HG03280 (cell line): ENCODE data around the gene TMCC1.
"Not testable (repeated sequence)": the region's sequence is repeated elsewhere in the genome, so short reads cannot be mapped to it uniquely, and the experiment has no call there.

Experiments
- ATAC-seq: cut with Tn5 transposase; IDR thresholded peaks from one replicate; pipeline ENCODE4 v1.9.1; 2021; ENCODE audit warnings: mild to moderate bottlenecking, moderate library complexity; ENCODE audit not compliant: unreplicated experiment

The TMCC1 gene

GRCh38 chr3:129613367-129613740 is 280.2 kb downstream of the TMCC1 start:
- no peak for ATAC-seq

- ATAC-seq = no peak
Measured at GRCh38 chr3:129612534-129613366, 280.8 kb downstream of the TMCC1 start.

GRCh38 chr3:129611812-129612533 is 281.5 kb downstream of the TMCC1 start:
- no peak for ATAC-seq

GRCh38 chr3:129611446-129611800 is 282.1 kb downstream of the TMCC1 start:
- no peak for ATAC-seq

- ATAC-seq = not testable (repeated sequence)
Measured at GRCh38 chr3:129610794-129611445, 282.6 kb downstream of the TMCC1 start.

- ATAC-seq = no peak
Measured at GRCh38 chr3:129610276-129610675, 283.2 kb downstream of the TMCC1 start.

GRCh38 chr3:129609591-129610182 is 283.8 kb downstream of the TMCC1 start:
- ATAC-seq = no peak

- no peak for ATAC-seq
Measured at GRCh38 chr3:129608936-129609590, 284.4 kb downstream of the TMCC1 start.

- no peak for ATAC-seq
Measured at GRCh38 chr3:129608087-129608935, 285.2 kb downstream of the TMCC1 start.

- no peak for ATAC-seq
Measured at GRCh38 chr3:129607391-129608068, 286.0 kb downstream of the TMCC1 start.

- no peak for ATAC-seq
Measured at GRCh38 chr3:129606636-129607390, 286.7 kb downstream of the TMCC1 start, which contains the start of gene PLXND1. Gene PLXND1 (minus strand): TSS chr3:129606676. CDS start chr3:129606639, 37 bp downstream.

- no peak for ATAC-seq
Measured at GRCh38 chr3:129605922-129606635, 287.4 kb downstream of the TMCC1 start.

GRCh38 chr3:129605203-129605921 is 288.1 kb downstream of the TMCC1 start:
- no peak for ATAC-seq

- ATAC-seq = no peak
Measured at GRCh38 chr3:129604767-129605166, 288.7 kb downstream of the TMCC1 start.

- no peak for ATAC-seq
Measured at GRCh38 chr3:129603991-129604749, 289.3 kb downstream of the TMCC1 start.

- no peak for ATAC-seq
Measured at GRCh38 chr3:129603561-129603942, 290.0 kb downstream of the TMCC1 start.
